CD4-positive, alpha-beta T cell (primary cell): ENCODE results near the gene HIP1. TPM values are rescaled to one million over a fixed set of nuclear protein-coding genes. Genes with fewer than 3 reads are reported as not detected.

Experiments used
- ATAC-seq: fragments of 200-7000 bp; cut with Tn5 transposase; one replicate; pipeline ENCODE4 v1.10.0; 2022; ENCODE audit warnings: mild to moderate bottlenecking; ENCODE audit not compliant: poor library complexity
- CTCF ChIA-PET: fragments of 350-600 bp; sonication (Branson Sonifier 250); formaldehyde crosslinking; loops from one replicate; lab custom pipeline; 2021; ENCODE audit warnings: antibody characterized with exemption, inconsistent platforms; lab: Charles Lee
- POLR2A ChIA-PET: fragments of 350-600 bp; sonication (Branson Sonifier 250); formaldehyde crosslinking; loops from one replicate; lab custom pipeline; 2021; ENCODE audit warnings: antibody characterized with exemption, inconsistent platforms; lab: Charles Lee
- DNase-seq, 14 experiments: peaks; one replicate each; pipeline ENCODE4 v3.0.0-alpha.2; 2013 to 2020; ENCODE audit warnings: mixed read lengths in 2 of 14
- H3K27ac ChIP-seq, 2 donors: one replicate each; pipeline versions ENCODE4 v1.5.1 to v1.7.0; 2013; ENCODE audit warnings: low read length in 2 of 2, low read depth in 1 of 2, mild to moderate bottlenecking in 1 of 2
- H3K27me3 ChIP-seq, 2 experiments: 1 replicate in 1 of 2; 2 replicates in 1 of 2; pipeline versions ENCODE4 v1.6.1 to v1.7.0; 2013; ENCODE audit warnings: low read length in 2 of 2, control low read depth in 1 of 2, mild to moderate bottlenecking in 1 of 2, moderate library complexity in 1 of 2; ENCODE audit not compliant: insufficient read depth in 2 of 2, control insufficient read depth in 1 of 2
- H3K36me3 ChIP-seq: one replicate; pipeline ENCODE4 v1.6.1; 2013; ENCODE audit warnings: low read length, control low read depth; ENCODE audit not compliant: insufficient read depth
- H3K4me1 ChIP-seq: one replicate; pipeline ENCODE4 v1.6.1; 2013; ENCODE audit warnings: low read length, control low read depth; ENCODE audit not compliant: insufficient read depth
- H3K4me3 ChIP-seq: one replicate; pipeline ENCODE4 v1.5.1; 2013; ENCODE audit warnings: mild to moderate bottlenecking, low read length, moderate library complexity
- H3K9me3 ChIP-seq, 2 experiments: 1 replicate in 1 of 2; 2 replicates in 1 of 2; pipeline versions ENCODE4 v1.6.1 to v1.7.0; 2013; ENCODE audit warnings: low read length in 2 of 2, mild to moderate bottlenecking in 2 of 2, control low read depth in 1 of 2, moderate library complexity in 1 of 2; ENCODE audit not compliant: control insufficient read depth in 1 of 2, insufficient read depth in 1 of 2
- H3K27ac Mint-ChIP-seq: one replicate; pipeline ENCODE4 v1.8.0; 2020; ENCODE audit warnings: mixed read lengths
- H3K27me3 Mint-ChIP-seq: one replicate; pipeline ENCODE4 v1.8.0; 2021; ENCODE audit warnings: mixed read lengths
- H3K36me3 Mint-ChIP-seq: one replicate; pipeline ENCODE4 v1.8.0; 2021; ENCODE audit warnings: low read depth, mixed read lengths
- H3K4me1 Mint-ChIP-seq: one replicate; pipeline ENCODE4 v1.8.0; 2021; ENCODE audit warnings: low read depth, mixed read lengths
- H3K4me3 Mint-ChIP-seq: one replicate; pipeline ENCODE4 v1.8.0; 2020; ENCODE audit warnings: mild to moderate bottlenecking, mixed read lengths
- H3K9me3 Mint-ChIP-seq: one replicate; pipeline ENCODE4 v1.8.0; 2020; ENCODE audit warnings: mixed read lengths
- intact Hi-C, 2 experiments: fragments of 100-400 bp; cut with DNase I in 1 of 2; cut with micrococcal nuclease in 1 of 2; formaldehyde crosslinking; loops; one replicate each; pipeline versions ENCODE4 v1.15.1 to v1.9.0; 2023 to 2025; cut with DNase I, micrococcal nuclease
- total RNA-seq, 174 experiments: library from RNA in 2 of 174; stranded (reverse) in 2 of 174; gene quantifications; one replicate each; pipeline ENCODE4 v1.2.3 and lab custom pipeline; 2021 to 2026
- TF ChIP-seq, protein P1 (sequence below): fragments of 200-600 bp; IDR thresholded peaks from one replicate; pipeline ENCODE4 v1.8.0; 2022; ENCODE audit warnings: antibody characterized with exemption, mild to moderate bottlenecking

The HIP1 gene
- total RNA-seq, 2 experiments from 2014 or later, result 1.5 to 1.7 TPM

DNA sequence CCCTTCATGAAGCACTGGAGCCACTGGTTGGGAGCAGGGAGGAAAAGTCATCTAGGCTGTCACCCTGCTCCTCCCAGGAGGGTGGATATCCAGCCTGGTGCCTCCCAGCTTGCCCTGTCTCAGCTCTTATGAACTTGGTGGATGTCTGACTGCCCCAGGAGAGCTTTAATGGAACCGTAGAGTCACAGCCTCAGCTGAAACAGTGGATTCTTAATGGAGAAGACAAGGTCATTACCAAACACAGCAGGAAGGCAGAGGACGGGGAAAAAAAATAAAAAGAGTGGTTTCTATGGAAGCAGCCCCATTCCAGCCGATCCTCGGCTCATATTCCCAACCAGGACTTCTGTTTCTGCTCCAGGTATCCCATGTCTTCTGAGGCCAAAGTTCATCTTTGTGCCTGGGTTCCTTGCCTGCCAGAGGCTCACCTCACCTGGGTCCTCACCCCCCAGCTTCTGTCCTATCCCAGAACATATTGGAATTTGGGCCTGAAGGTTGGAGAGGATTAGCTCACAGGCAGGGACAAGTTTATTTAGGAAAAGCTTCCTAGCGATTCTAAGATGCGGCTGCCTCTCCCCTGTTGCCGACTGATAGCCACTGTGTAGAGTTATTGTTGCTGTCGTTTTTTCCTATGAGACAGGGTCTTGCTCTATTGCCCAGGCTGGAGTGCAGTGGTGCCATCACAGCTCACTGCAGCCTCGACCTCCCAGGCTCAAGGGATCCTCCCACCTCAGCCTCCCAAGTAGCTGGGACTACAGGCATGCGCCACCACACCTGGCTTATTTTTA lies 17.7 kb upstream of the HIP1 start:
- no peak overlapping the region for H3K4me3 ChIP-seq
- Mint-ChIP-seq H3K4me1 (no peaks in the 10 kb centered on the region), H3K27ac (no peak overlapping the region), H3K4me3 (no peak overlapping the region), H3K9me3 (no peaks in the 10 kb centered on the region), H3K27me3 (no peaks in the 10 kb centered on the region), H3K36me3 (no peaks in the 10 kb centered on the region)
- H3K27ac ChIP-seq, result no peak overlapping the region
- intact Hi-C loops, result no loop called here
- DNase-seq (no peak), ATAC-seq (no peak)
- TF ChIP-seq, protein P1, sequence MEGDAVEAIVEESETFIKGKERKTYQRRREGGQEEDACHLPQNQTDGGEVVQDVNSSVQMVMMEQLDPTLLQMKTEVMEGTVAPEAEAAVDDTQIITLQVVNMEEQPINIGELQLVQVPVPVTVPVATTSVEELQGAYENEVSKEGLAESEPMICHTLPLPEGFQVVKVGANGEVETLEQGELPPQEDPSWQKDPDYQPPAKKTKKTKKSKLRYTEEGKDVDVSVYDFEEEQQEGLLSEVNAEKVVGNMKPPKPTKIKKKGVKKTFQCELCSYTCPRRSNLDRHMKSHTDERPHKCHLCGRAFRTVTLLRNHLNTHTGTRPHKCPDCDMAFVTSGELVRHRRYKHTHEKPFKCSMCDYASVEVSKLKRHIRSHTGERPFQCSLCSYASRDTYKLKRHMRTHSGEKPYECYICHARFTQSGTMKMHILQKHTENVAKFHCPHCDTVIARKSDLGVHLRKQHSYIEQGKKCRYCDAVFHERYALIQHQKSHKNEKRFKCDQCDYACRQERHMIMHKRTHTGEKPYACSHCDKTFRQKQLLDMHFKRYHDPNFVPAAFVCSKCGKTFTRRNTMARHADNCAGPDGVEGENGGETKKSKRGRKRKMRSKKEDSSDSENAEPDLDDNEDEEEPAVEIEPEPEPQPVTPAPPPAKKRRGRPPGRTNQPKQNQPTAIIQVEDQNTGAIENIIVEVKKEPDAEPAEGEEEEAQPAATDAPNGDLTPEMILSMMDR, result no peak
- no peaks in the 10 kb centered on the region for H3K4me1 ChIP-seq
- H3K27me3 ChIP-seq, result no peaks in the 10 kb centered on the region
- ChIA-PET POLR2A (no interaction called here), CTCF (no interaction called here)
- H3K36me3 ChIP-seq, result no peaks in the 10 kb centered on the region
- H3K9me3 ChIP-seq, result no peaks in the 10 kb centered on the region

DNA sequence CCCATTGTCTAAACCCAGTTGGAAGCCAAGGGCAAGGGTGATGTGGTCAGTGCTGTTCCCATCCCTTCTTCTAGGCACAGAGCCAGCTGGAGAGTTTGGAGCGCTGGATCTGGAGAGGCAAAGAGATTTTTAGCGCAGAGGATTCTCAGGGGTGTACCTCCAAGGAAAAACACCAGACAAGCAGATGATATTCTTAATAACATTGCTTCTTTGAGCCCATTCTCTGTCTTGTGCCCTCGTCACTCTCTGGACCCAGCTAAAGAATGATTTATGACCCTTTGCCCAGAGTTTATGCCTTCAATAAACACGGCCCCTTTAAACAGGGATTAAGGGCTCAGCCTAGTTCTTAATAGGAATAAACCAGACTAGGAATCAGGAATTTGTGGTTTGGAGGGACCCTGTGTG lies 4.7 kb upstream of the HIP1 start:
- TF ChIP-seq, protein P1, result no peak
- Histone ChIP-seq H3K36me3 (no peaks in the 10 kb centered on the region), H3K9me3 (no peaks in the 10 kb centered on the region), H3K4me3 (no peak overlapping the region), H3K27ac (no peak overlapping the region), H3K27me3 (no peaks in the 10 kb centered on the region), H3K4me1 (peaks cover 14% of the 10 kb centered on the region)
- intact Hi-C loops, result no loop called here
- Mint-ChIP-seq H3K4me1 (peaks cover 6% of the 10 kb centered on the region), H3K27me3 (no peaks in the 10 kb centered on the region), H3K36me3 (peaks cover 4% of the 10 kb centered on the region), H3K27ac (no peak overlapping the region), H3K4me3 (peak overlapping the region; percentile 3), H3K9me3 (no peaks in the 10 kb centered on the region)
- CTCF ChIA-PET, result no interaction called here
- DNase-seq (no peak), ATAC-seq (no peak)
- POLR2A ChIA-PET, result no interaction called here

DNA sequence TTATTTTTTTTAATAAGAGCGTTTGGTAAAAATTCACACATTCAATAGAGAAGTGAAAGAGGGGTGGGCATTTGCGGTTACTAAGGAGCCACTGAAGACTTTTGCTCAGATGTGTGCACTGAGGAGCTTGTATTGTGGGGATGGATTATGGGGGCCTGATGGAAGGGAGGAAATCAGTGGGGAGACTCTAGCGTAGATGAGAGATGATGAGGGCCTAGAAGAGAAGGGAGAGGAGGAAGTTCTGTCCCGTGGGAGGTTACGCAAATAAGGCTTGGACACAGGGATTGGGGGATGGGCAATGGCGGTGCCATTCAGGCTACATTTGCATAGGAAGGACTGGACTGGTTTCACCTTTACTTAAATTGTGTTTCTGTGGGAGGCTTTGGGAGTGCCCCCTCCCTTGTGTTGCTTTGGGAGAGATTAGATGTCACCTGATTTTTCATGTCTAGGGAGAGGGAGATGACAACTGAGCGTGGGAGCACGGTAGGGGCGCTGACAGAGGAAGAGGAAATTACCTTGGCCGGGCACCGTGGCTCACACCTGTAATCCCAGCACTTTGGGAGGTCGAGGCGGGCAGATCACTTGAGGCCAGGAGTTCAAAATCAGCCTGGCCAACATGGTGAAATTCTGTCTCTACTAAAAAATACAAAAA lies 2.2 kb upstream of the HIP1 start:
- Histone ChIP-seq H3K4me3 (no peak overlapping the region), H3K36me3 (no peaks in the 10 kb centered on the region), H3K27ac (no peak overlapping the region), H3K4me1 (peaks cover 21% of the 10 kb centered on the region), H3K27me3 (no peaks in the 10 kb centered on the region), H3K9me3 (no peaks in the 10 kb centered on the region)
- H3K4me3 Mint-ChIP-seq, result peak overlapping the region; percentile 20
- no peaks in the 10 kb centered on the region for H3K27me3 Mint-ChIP-seq
- intact Hi-C loops, result no loop called here
- H3K36me3 Mint-ChIP-seq, result peaks cover 4% of the 10 kb centered on the region
- ChIA-PET CTCF (no interaction called here), POLR2A (interaction anchor here (1.8 kb wide), 1 partner anchor 13 kb away, joined by 5 read pairs; no protein-coding TSS in a partner anchor)
- ATAC-seq, result no peak
- H3K27ac Mint-ChIP-seq, result peak overlapping the region; percentile 38
- DNase-seq, result peak in 2 of 14 experiments; percentile 46 to 48
- TF ChIP-seq, protein P1, result no peak
- peaks cover 16% of the 10 kb centered on the region for H3K4me1 Mint-ChIP-seq
- no peaks in the 10 kb centered on the region for H3K9me3 Mint-ChIP-seq
